ENCODE results near the gene LPAR3. TPM values are rescaled to one million over a fixed set of nuclear protein-coding genes. Genes with fewer than 3 reads are reported as not detected.

The LPAR3 gene
- total RNA-seq, 1 donor from 2014 or later = 2.4 TPM

- H3K9me3 Mint-ChIP-seq = peaks cover 8% of the 10 kb centered on the region
- no peak overlapping the region for H3K4me2 ChIP-seq
- no peaks in the 10 kb centered on the region for H3K36me3 Mint-ChIP-seq
- no peak overlapping the region for H3K4me3 Mint-ChIP-seq
- no peaks in the 10 kb centered on the region for H3K9me3 ChIP-seq (ENCODE audit: low read depth)
- H3K36me3 ChIP-seq = no peaks in the 10 kb centered on the region
- H3K9ac ChIP-seq = no peak overlapping the region
- H3K27me3 Mint-ChIP-seq (ENCODE audit: insufficient read depth, low read depth) = peaks cover 6% of the 10 kb centered on the region
- H3K4me1 ChIP-seq = no peaks in the 10 kb centered on the region
- no peak overlapping the region for H3K4me3 ChIP-seq
- H3K79me2 ChIP-seq (ENCODE audit: low read depth) = no peaks in the 10 kb centered on the region
- DNase-seq (ENCODE audit: low spot score) = peak; percentile 77
- peak overlapping the region; percentile 7 for H2AFZ ChIP-seq (replicated peaks)
- no peaks in the 10 kb centered on the region for H3K27me3 ChIP-seq
- TF ChIP-seq CTCF (IDR thresholded peaks at IDR 0.05) (peak; percentile 78), EZH2phosphoT487 (IDR thresholded peaks at IDR 0.05) (no peak)
- no peak overlapping the region for H3K27ac ChIP-seq
- H4K20me1 ChIP-seq (ENCODE audit: low read depth) = no peaks in the 10 kb centered on the region
- no peaks in the 10 kb centered on the region for H3F3A ChIP-seq (ENCODE audit: low read depth)
- no peaks in the 10 kb centered on the region for H3K4me1 Mint-ChIP-seq
- H3K27ac Mint-ChIP-seq = no peak overlapping the region
Measured at GRCh38 chr1:84781946-84782771, 110.8 kb downstream of the LPAR3 start.

GRCh38 chr1:84780000-84780716 is 112.8 kb downstream of the LPAR3 start:
- no peak overlapping the region for H3K9ac ChIP-seq
- peaks cover 8% of the 10 kb centered on the region for H3K27me3 Mint-ChIP-seq (ENCODE audit: insufficient read depth, low read depth)
- H3K4me1 Mint-ChIP-seq = no peaks in the 10 kb centered on the region
- H3K27ac Mint-ChIP-seq = no peak overlapping the region
- H3K9me3 ChIP-seq (ENCODE audit: low read depth) = no peaks in the 10 kb centered on the region
- no peak for DNase-seq (ENCODE audit: low spot score)
- H3K4me1 ChIP-seq = no peaks in the 10 kb centered on the region
- H3K79me2 ChIP-seq (ENCODE audit: low read depth) = no peaks in the 10 kb centered on the region
- H3K4me2 ChIP-seq = no peak overlapping the region
- H2AFZ ChIP-seq (replicated peaks) = no peak overlapping the region
- no peaks in the 10 kb centered on the region for H3K36me3 ChIP-seq
- H3K36me3 Mint-ChIP-seq = no peaks in the 10 kb centered on the region
- H4K20me1 ChIP-seq (ENCODE audit: low read depth) = no peaks in the 10 kb centered on the region
- no peak for TF ChIP-seq EZH2phosphoT487 (IDR thresholded peaks at IDR 0.05)
- no peak for TF ChIP-seq EZH2 (IDR thresholded peaks at IDR 0.05)
- no peak for TF ChIP-seq CTCF (IDR thresholded peaks at IDR 0.05)
- H3K9me3 Mint-ChIP-seq = peaks cover 8% of the 10 kb centered on the region
- no peaks in the 10 kb centered on the region for H3F3A ChIP-seq (ENCODE audit: low read depth)
- no peak overlapping the region for H3K4me3 ChIP-seq
- H3K27ac ChIP-seq = no peak overlapping the region
- no peaks in the 10 kb centered on the region for H3K27me3 ChIP-seq
- no peak overlapping the region for H3K4me3 Mint-ChIP-seq

- Histone ChIP-seq H3K4me3 (no peak overlapping the region), H3F3A (ENCODE audit: low read depth) (no peaks in the 10 kb centered on the region), H3K27me3 (no peaks in the 10 kb centered on the region), H3K79me2 (ENCODE audit: low read depth) (no peaks in the 10 kb centered on the region), H3K4me1 (no peaks in the 10 kb centered on the region), H2AFZ (replicated peaks) (no peak overlapping the region), H3K27ac (no peak overlapping the region), H3K4me2 (no peak overlapping the region), H3K9me3 (ENCODE audit: low read depth) (no peaks in the 10 kb centered on the region), H3K9ac (no peak overlapping the region), H3K36me3 (no peaks in the 10 kb centered on the region), H4K20me1 (ENCODE audit: low read depth) (no peaks in the 10 kb centered on the region)
- no peak for TF ChIP-seq EZH2phosphoT487 (IDR thresholded peaks at IDR 0.05)
- TF ChIP-seq EZH2 (IDR thresholded peaks at IDR 0.05) = no peak
- no peak for TF ChIP-seq CTCF (IDR thresholded peaks at IDR 0.05)
- no peaks in the 10 kb centered on the region for H3K36me3 Mint-ChIP-seq
- DNase-seq (ENCODE audit: low spot score) = no peak
- H3K27me3 Mint-ChIP-seq (ENCODE audit: insufficient read depth, low read depth) = peaks cover 3% of the 10 kb centered on the region
- H3K27ac Mint-ChIP-seq = no peak overlapping the region
- peaks cover 5% of the 10 kb centered on the region for H3K9me3 Mint-ChIP-seq
- no peak overlapping the region for H3K4me3 Mint-ChIP-seq
- peaks cover 12% of the 10 kb centered on the region for H3K4me1 Mint-ChIP-seq
Measured at GRCh38 chr1:84776639-84777038, 116.4 kb downstream of the LPAR3 start.
